Astrocyte (in vitro differentiated cells and primary cell): Measurements from ENCODE around the gene NCBP2L.

Experiments
- EZH2 ChIP-seq: IDR thresholded peaks from 2 replicates; pipeline ENCODE4 v1.6.1; 2012; ENCODE audit warnings: mild to moderate bottlenecking, low read length, inconsistent platforms; ENCODE audit not compliant: insufficient read depth
- TF ChIP-seq, protein P1 (sequence below): IDR thresholded peaks from 2 replicates; pipeline ENCODE4 v1.5.1; 2011; ENCODE audit warnings: low read depth, mild to moderate bottlenecking, inconsistent platforms, low read length, moderate library complexity; ENCODE audit not compliant: insufficient read depth

DNA sequence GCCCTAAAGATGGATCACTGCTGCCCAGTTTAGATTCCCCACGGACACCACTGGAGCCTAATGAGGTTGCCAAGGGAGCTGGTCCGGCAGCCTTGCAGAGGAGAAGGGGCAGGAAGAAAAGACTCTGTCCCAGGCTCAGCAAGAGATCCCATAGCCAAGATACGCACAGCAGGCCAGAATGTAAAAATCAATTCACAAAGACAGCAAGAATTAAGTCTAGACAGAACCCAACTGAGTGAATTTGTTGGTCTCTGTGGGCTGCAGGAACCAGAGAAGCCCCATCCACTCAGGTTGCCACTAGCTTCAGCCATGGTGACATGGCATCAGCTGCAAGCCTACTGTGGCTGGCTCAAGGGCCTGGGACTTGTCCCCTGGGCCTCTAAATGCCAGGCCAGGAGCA is 24.8 kb upstream of the NCBP2L start:
- TF ChIP-seq, protein P1, sequence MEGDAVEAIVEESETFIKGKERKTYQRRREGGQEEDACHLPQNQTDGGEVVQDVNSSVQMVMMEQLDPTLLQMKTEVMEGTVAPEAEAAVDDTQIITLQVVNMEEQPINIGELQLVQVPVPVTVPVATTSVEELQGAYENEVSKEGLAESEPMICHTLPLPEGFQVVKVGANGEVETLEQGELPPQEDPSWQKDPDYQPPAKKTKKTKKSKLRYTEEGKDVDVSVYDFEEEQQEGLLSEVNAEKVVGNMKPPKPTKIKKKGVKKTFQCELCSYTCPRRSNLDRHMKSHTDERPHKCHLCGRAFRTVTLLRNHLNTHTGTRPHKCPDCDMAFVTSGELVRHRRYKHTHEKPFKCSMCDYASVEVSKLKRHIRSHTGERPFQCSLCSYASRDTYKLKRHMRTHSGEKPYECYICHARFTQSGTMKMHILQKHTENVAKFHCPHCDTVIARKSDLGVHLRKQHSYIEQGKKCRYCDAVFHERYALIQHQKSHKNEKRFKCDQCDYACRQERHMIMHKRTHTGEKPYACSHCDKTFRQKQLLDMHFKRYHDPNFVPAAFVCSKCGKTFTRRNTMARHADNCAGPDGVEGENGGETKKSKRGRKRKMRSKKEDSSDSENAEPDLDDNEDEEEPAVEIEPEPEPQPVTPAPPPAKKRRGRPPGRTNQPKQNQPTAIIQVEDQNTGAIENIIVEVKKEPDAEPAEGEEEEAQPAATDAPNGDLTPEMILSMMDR: no peak
- TF ChIP-seq EZH2: no peak
